Endothelial cell of umbilical vein (primary cell): ENCODE results near the gene KSR1. TPM values are rescaled to one million over a fixed set of nuclear protein-coding genes. Genes with fewer than 3 reads are reported as not detected.

ENCODE experiments used
- BruUV-seq: library from RNA; stranded (reverse); fragments of 400-500 nt; replicated peaks from 2 replicates; lab custom pipeline; 2021; lab: Mats Ljungman, UMichigan
- CTCF ChIA-PET: fragments of 300-600, 350-600 bp; sonication (Branson Sonifier 250); formaldehyde crosslinking; loops from one replicate; lab custom pipeline; 2021; ENCODE audit warnings: antibody characterized with exemption, inconsistent platforms; lab: Charles Lee
- POLR2A ChIA-PET: fragments of 300-600, 350-600 bp; sonication (Branson Sonifier 250); formaldehyde crosslinking; loops from one replicate; lab custom pipeline; 2021; ENCODE audit warnings: antibody characterized with exemption, inconsistent platforms; lab: Charles Lee
- DNase-seq: peaks from one replicate; pipeline ENCODE4 v3.0.0-alpha.2; 2011; ENCODE audit warnings: low read depth, low spot score
- FAIRE-seq: peaks from 2 replicates; lab custom pipeline; 2011; peaks lifted over from hg19 to GRCh38; lab: Jason Lieb, UNC
- H2AFZ ChIP-seq: 2 replicates; pipeline ENCODE4 v1.6.0; 2012; ENCODE audit warnings: low read depth, low read length, control low read depth, inconsistent platforms
- H3K27ac ChIP-seq: 2 replicates; pipeline ENCODE4 v1.5.1; 2011; ENCODE audit warnings: low read depth, mild to moderate bottlenecking, control low read depth, low read length, moderate library complexity; ENCODE audit not compliant: insufficient read depth
- H3K27me3 ChIP-seq, 2 experiments: 2 replicates each; pipeline versions ENCODE4 v1.6.0 to v1.6.1; 2011; ENCODE audit warnings: low read length in 2 of 2, mixed read lengths in 1 of 2; ENCODE audit not compliant: control insufficient read depth in 2 of 2, insufficient read depth in 2 of 2
- H3K36me3 ChIP-seq, 2 experiments: 2 replicates in 1 of 2; 3 replicates in 1 of 2; pipeline ENCODE4 v1.5.1; 2011; ENCODE audit warnings: low read length in 2 of 2, mild to moderate bottlenecking in 1 of 2, moderate library complexity in 1 of 2; ENCODE audit not compliant: control insufficient read depth in 2 of 2, insufficient read depth in 2 of 2; ENCODE audit errors: extremely low read depth in 1 of 2
- H3K4me1 ChIP-seq: 3 replicates; pipeline ENCODE4 v1.5.1; 2011; ENCODE audit warnings: mild to moderate bottlenecking, low read length; ENCODE audit not compliant: control insufficient read depth, insufficient read depth; ENCODE audit errors: extremely low read depth
- H3K4me2 ChIP-seq: 2 replicates; pipeline ENCODE4 v1.6.1; 2011; ENCODE audit warnings: low read length, control low read depth, mixed read lengths; ENCODE audit not compliant: insufficient read depth
- H3K4me3 ChIP-seq, 3 experiments: fragments of 200-600 bp in 1 of 3; sonication (generic), shearing (Covaris generic) in 1 of 3; replicated peaks in 1 of 3; 2 replicates each; pipeline ENCODE4 v1.5.1; 2011 to 2016; ENCODE audit warnings: control low read depth in 3 of 3, low read length in 3 of 3, mild to moderate bottlenecking in 2 of 3, inconsistent platforms in 1 of 3, low read depth in 1 of 3, moderate library complexity in 1 of 3; ENCODE audit not compliant: insufficient read depth in 1 of 3
- H3K79me2 ChIP-seq: 2 replicates; pipeline ENCODE4 v1.6.0; 2012; ENCODE audit warnings: low read length, inconsistent platforms; ENCODE audit not compliant: control insufficient read depth, insufficient read depth
- H3K9ac ChIP-seq: replicated peaks from 2 replicates; pipeline ENCODE3; 2011; ENCODE audit warnings: low read length, control low read depth; ENCODE audit not compliant: insufficient read depth; ENCODE audit errors: extremely low read depth
- H3K9me1 ChIP-seq: replicated peaks from 3 replicates; pipeline ENCODE4 v1.6.0; 2011; ENCODE audit warnings: mild to moderate bottlenecking, low read length; ENCODE audit not compliant: control insufficient read depth, insufficient read depth; ENCODE audit errors: extremely low read depth
- H3K9me3 ChIP-seq: replicated peaks from 2 replicates; pipeline ENCODE4 v1.5.1; 2012; ENCODE audit warnings: low read length, inconsistent platforms; ENCODE audit not compliant: control insufficient read depth, insufficient read depth
- H4K20me1 ChIP-seq: replicated peaks from 2 replicates; pipeline ENCODE3; 2011; ENCODE audit warnings: mild to moderate bottlenecking, low read length; ENCODE audit not compliant: control insufficient read depth, insufficient read depth; ENCODE audit errors: extremely low read depth
- CTCF ChIP-seq, 2 donors: IDR thresholded peaks; 1 replicate in 1 of 2; 2 replicates in 1 of 2; pipeline ENCODE4 v1.5.1; 2011; ENCODE audit warnings: low read length in 2 of 2, mild to moderate bottlenecking in 2 of 2, moderate library complexity in 2 of 2, control low read depth in 1 of 2, inconsistent platforms in 1 of 2, low read depth in 1 of 2; ENCODE audit not compliant: insufficient read depth in 1 of 2; ENCODE audit errors: extremely low read depth in 1 of 2
- EZH2 ChIP-seq: IDR thresholded peaks from 2 replicates; pipeline ENCODE4 v1.6.1; 2012; ENCODE audit warnings: borderline replicate concordance, low read depth, mild to moderate bottlenecking, moderate library complexity, low read length, inconsistent platforms; ENCODE audit not compliant: severe bottlenecking
- FOS ChIP-seq: IDR thresholded peaks from 2 replicates; pipeline ENCODE4 v1.6.1; 2011; ENCODE audit warnings: mild to moderate bottlenecking, low read length, moderate library complexity, borderline replicate concordance; ENCODE audit not compliant: insufficient read depth
- GATA2 ChIP-seq: IDR thresholded peaks from 2 replicates; pipeline ENCODE4 v1.7.0; 2011; ENCODE audit warnings: low read depth, mild to moderate bottlenecking, moderate library complexity, mixed read lengths, low read length; ENCODE audit not compliant: insufficient read length, insufficient read depth
- JUN ChIP-seq: IDR thresholded peaks from 2 replicates; pipeline ENCODE4 v1.6.1; 2011; ENCODE audit warnings: borderline replicate concordance, low read depth; ENCODE audit not compliant: insufficient read length, insufficient read depth
- MAX ChIP-seq: IDR thresholded peaks from 2 replicates; pipeline ENCODE4 v1.6.1; 2011; ENCODE audit not compliant: insufficient read depth, insufficient read length
- MYC ChIP-seq: IDR thresholded peaks from one replicate; pipeline ENCODE4 v1.6.1; 2011; ENCODE audit warnings: mild to moderate bottlenecking, low read depth, low read length
- POLR2A ChIP-seq: IDR thresholded peaks from 2 replicates; pipeline ENCODE4 v1.6.1; 2012; ENCODE audit warnings: low read depth, mild to moderate bottlenecking, control low read depth, low read length
- POLR2AphosphoS5 ChIP-seq: IDR thresholded peaks from 2 replicates; pipeline ENCODE4 v1.6.1; 2012; ENCODE audit warnings: low read depth, mild to moderate bottlenecking, control low read depth, low read length, moderate library complexity; ENCODE audit not compliant: insufficient read depth
- dilution Hi-C: fragments of 300-500 bp; cut with MboI; formaldehyde crosslinking; loops from one replicate; pipeline ENCODE4 v1.15.0; 2019; ENCODE audit warnings: low sequenced_read_pairs; ENCODE audit not compliant: extremely low pct_ligation_motif_present
- intact Hi-C: fragments of 100-400 bp; cut with micrococcal nuclease; formaldehyde crosslinking; loops from one replicate; pipeline ENCODE4 v1.10.0; 2022
- polyA plus RNA-seq, 4 experiments: library from polyadenylated mRNA; depleted of rRNA in 3 of 4; stranded (reverse) in 3 of 4; unstranded in 1 of 4; fragments of >200 nt; gene quantifications; 2 replicates each; pipeline versions ENCODE4 v1.2.1 to v1.2.3, GENCODE V29; 2011 to 2012; ENCODE audit warnings: missing spikeins in 1 of 4
- total RNA-seq: library from RNA; stranded (reverse); gene quantifications from 2 replicates; pipeline ENCODE4 v1.2.3, GENCODE V29; 2021

The KSR1 gene
- total and polyA plus RNA-seq, 2 donors (not counting 3 experiments of a cell fraction or from before 2014, with no cell fraction given): 35.4 to 80.2 TPM

- no peak for FAIRE-seq
- dilution Hi-C loops: no loop called here
- no peak overlapping the region for H3K27ac ChIP-seq
- H4K20me1 ChIP-seq: no peaks in the 10 kb centered on the region
- POLR2A ChIA-PET: no interaction called here
- no peaks in the 10 kb centered on the region for H3K9me1 ChIP-seq
- CTCF ChIA-PET: interaction anchor here (0.7 to 0.8 kb wide), 3 partner anchors 27 to 303 kb away, joined by 3 read pairs; no protein-coding TSS in a partner anchor
- H3K27me3 ChIP-seq: no peaks in the 10 kb centered on the region
- no peak for DNase-seq
- no peaks in the 10 kb centered on the region for H3K36me3 ChIP-seq
- no peaks in the 10 kb centered on the region for H3K9me3 ChIP-seq
- H3K4me2 ChIP-seq: no peak overlapping the region
- peaks cover 12% of the 10 kb centered on the region for H3K4me1 ChIP-seq
- H3K9ac ChIP-seq: no peak overlapping the region
- intact Hi-C loops: loop anchor here (5.0 kb wide), 1 partner anchor 68 kb away; no protein-coding TSS in a partner anchor
- no peak overlapping the region for H3K4me3 ChIP-seq
- no peak overlapping the region for H2AFZ ChIP-seq
- peaks cover 7% of the 10 kb centered on the region for H3K79me2 ChIP-seq
- no TSS peak for BruUV-seq
- TF ChIP-seq EZH2 (no peak), JUN (no peak), CTCF (IDR thresholded peaks at IDR 0.05; ENCODE audit: extremely low read depth in 1 of 2, insufficient read depth in 1 of 2, low read depth in 1 of 2, low read length in 2 of 2) (no peak), FOS (no peak), MYC (no peak), POLR2AphosphoS5 (no peak), MAX (no peak), GATA2 (no peak), POLR2A (no peak)
These were observed 83.6 kb downstream of the KSR1 start for GRCh38 chr17:27539794-27540317.
